ENCODE results near the gene DNMT3A. TPM values are rescaled to one million over a fixed set of nuclear protein-coding genes. Genes with fewer than 3 reads are reported as not detected.
"Not testable (repeated sequence)": the region's sequence is repeated elsewhere in the genome, so short reads cannot be mapped to it uniquely, and the experiment has no call there.

Gene DNMT3A
- total and polyA plus RNA-seq, 7 donors, result 4.4 to 30.2 (median 18.1) TPM

- Histone ChIP-seq H3K36me3 (no peaks in the 10 kb centered on the region), H3K4me1 (peaks cover 0 to 10% (median 7%) of the 10 kb centered on the region in 4 donors), H3K9me3 (no peaks in the 10 kb centered on the region), H3K27me3 (no peaks in the 10 kb centered on the region), H3K4me3 (no peak overlapping the region), H3K27ac (no peak overlapping the region)
- TF ChIP-seq EP300 (IDR thresholded peaks at IDR 0.05) (no peak), POLR2A (IDR thresholded peaks at IDR 0.05) (no peak), POLR2AphosphoS5 (IDR thresholded peaks at IDR 0.05) (no peak), CTCF (IDR thresholded peaks at IDR 0.05) (no peak)
- intact Hi-C loops (cut with DNase I), result no loop called here
- WGBS, 2 donors, result 64 to 77% methylated on average over 8 of the region's 8 CpGs
- no peak for DNase-seq
Measured at GRCh38 chr2:25213229-25213628, 128.5 kb downstream of the DNMT3A start.

GRCh38 chr2:25210923-25211322 is 130.8 kb downstream of the DNMT3A start:
- H3K27ac ChIP-seq; H3K9me3 ChIP-seq; H3K36me3 ChIP-seq; intact Hi-C loops (cut with DNase I); DNase-seq; H3K4me1 ChIP-seq; H3K27me3 ChIP-seq; H3K4me3 ChIP-seq: not testable (repeated sequence)
- 94 to 96% methylated on average over 6 of the region's 6 CpGs for WGBS, 2 donors

- H3K36me3 ChIP-seq, result no peaks in the 10 kb centered on the region
- WGBS, 2 donors, result 56 to 83% methylated on average over 5 of the region's 5 CpGs
- H3K4me3 ChIP-seq, result no peak overlapping the region
- H3K9me3 ChIP-seq, result no peaks in the 10 kb centered on the region
- no peak for DNase-seq
- H3K27me3 ChIP-seq, result no peaks in the 10 kb centered on the region
- no peak overlapping the region for H3K27ac ChIP-seq
- intact Hi-C loops (cut with DNase I), result loop anchor here (10.0 kb wide), 1 partner anchor 782 kb away; no protein-coding TSS in a partner anchor
- TF ChIP-seq CTCF (IDR thresholded peaks at IDR 0.05) (no peak), POLR2AphosphoS5 (IDR thresholded peaks at IDR 0.05) (no peak), EP300 (IDR thresholded peaks at IDR 0.05) (no peak), POLR2A (IDR thresholded peaks at IDR 0.05) (no peak)
- H3K4me1 ChIP-seq, result peaks cover 0 to 5% (median 0%) of the 10 kb centered on the region in 4 donors
Measured at GRCh38 chr2:25207078-25207545, 134.6 kb downstream of the DNMT3A start.

- 42% methylated on average over 59 of the region's 59 CpGs for WGBS, 2 donors
- H3K4me1 ChIP-seq, result peaks cover 0 to 5% (median 0%) of the 10 kb centered on the region in 4 donors
- H3K27ac ChIP-seq, result peak overlapping the region in 2 of 4 donors; percentile 10 to 28
- TF ChIP-seq POLR2AphosphoS5 (IDR thresholded peaks at IDR 0.05), result no peak
- TF ChIP-seq CTCF (IDR thresholded peaks at IDR 0.05), result no peak
- H3K36me3 ChIP-seq, result no peaks in the 10 kb centered on the region
- H3K27me3 ChIP-seq, result no peaks in the 10 kb centered on the region
- intact Hi-C loops (cut with DNase I), result loop anchor here (10.0 kb wide), 1 partner anchor 780 kb away; no protein-coding TSS in a partner anchor
- H3K4me3 ChIP-seq, result peak overlapping the region in 3 of 4 donors; percentile 25 to 42 (median 38)
- no peak for DNase-seq
- H3K9me3 ChIP-seq, result no peaks in the 10 kb centered on the region
Measured at GRCh38 chr2:25204190-25204838, 137.4 kb downstream of the DNMT3A start.

- TF ChIP-seq POLR2A (IDR thresholded peaks at IDR 0.05), result no peak
- no peak for TF ChIP-seq CTCF (IDR thresholded peaks at IDR 0.05)
- TF ChIP-seq POLR2AphosphoS5 (IDR thresholded peaks at IDR 0.05), result no peak
- TF ChIP-seq EP300 (IDR thresholded peaks at IDR 0.05), result no peak
- H3K9me3 ChIP-seq, result no peaks in the 10 kb centered on the region
- intact Hi-C loops (cut with DNase I), result loop anchor here (10.0 kb wide), 1 partner anchor 777 kb away; no protein-coding TSS in a partner anchor
- no peaks in the 10 kb centered on the region for H3K36me3 ChIP-seq
- peaks cover 0 to 5% (median 0%) of the 10 kb centered on the region in 4 donors for H3K4me1 ChIP-seq
- WGBS, 2 donors, result 59 to 84% methylated on average over 11 of the region's 11 CpGs
- no peak overlapping the region for H3K4me3 ChIP-seq
- no peaks in the 10 kb centered on the region for H3K27me3 ChIP-seq
- H3K27ac ChIP-seq, result no peak overlapping the region
- no peak for DNase-seq
Measured at GRCh38 chr2:25202275-25202674, 139.4 kb downstream of the DNMT3A start.

Measured in sigmoid colon (tissue), 7 donors.